DOHH2 (cell line): ENCODE data around the gene ASPSCR1.

Experiments
- EZH2phosphoT487 ChIP-seq: fragments of 200-600 bp; sonication (generic); IDR thresholded peaks from 2 replicates; pipeline ENCODE4 v1.6.1; 2017; ENCODE audit warnings: borderline replicate concordance, mild to moderate bottlenecking, antibody characterized with exemption, low read length, moderate library complexity, mixed read lengths
- TF ChIP-seq, protein P1 (sequence below): fragments of 200-600 bp; sonication (generic); IDR thresholded peaks from one replicate; pipeline ENCODE4 v1.5.1; 2014; ENCODE audit warnings: antibody characterized with exemption, mild to moderate bottlenecking, low read depth, low read length; ENCODE audit not compliant: poor library complexity, severe bottlenecking

DNA sequence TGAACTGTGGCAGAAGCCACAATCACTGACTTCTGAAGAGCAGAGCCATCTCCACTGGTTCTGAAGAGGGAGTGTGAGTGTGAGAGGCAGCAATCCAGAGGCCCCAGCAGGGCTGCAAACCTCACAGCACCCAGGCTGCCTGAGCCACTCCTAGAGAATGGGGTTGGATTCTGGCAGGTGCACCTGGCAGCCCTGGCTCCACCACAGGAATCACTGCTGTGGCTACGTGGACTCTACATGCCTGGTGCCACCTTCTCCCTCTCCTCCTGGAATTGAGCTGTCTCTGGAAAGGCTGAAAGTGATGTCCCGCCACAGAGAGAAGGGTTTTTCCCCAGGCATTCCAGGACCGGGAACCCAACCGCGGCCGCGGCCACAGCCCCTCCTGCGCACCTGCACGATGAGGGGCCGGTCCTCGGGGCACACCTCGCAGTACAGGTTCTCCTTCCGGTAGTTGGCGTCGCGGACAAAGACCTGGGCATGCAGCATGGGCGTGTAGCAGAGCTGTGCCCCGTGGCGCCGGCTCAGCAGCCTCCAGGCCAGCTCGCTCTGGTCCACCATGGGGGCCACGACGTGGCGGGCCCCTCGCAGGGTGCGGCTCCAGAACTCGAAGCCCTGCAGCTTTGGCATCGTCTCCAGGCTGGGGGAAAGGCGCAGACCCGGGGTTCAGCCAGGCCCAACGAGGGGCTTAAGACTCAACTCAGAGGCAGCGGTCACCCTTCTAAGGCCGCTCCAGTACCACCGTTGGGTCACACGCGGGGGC is 87.2 kb downstream of the ASPSCR1 start:
- TF ChIP-seq, protein P1, sequence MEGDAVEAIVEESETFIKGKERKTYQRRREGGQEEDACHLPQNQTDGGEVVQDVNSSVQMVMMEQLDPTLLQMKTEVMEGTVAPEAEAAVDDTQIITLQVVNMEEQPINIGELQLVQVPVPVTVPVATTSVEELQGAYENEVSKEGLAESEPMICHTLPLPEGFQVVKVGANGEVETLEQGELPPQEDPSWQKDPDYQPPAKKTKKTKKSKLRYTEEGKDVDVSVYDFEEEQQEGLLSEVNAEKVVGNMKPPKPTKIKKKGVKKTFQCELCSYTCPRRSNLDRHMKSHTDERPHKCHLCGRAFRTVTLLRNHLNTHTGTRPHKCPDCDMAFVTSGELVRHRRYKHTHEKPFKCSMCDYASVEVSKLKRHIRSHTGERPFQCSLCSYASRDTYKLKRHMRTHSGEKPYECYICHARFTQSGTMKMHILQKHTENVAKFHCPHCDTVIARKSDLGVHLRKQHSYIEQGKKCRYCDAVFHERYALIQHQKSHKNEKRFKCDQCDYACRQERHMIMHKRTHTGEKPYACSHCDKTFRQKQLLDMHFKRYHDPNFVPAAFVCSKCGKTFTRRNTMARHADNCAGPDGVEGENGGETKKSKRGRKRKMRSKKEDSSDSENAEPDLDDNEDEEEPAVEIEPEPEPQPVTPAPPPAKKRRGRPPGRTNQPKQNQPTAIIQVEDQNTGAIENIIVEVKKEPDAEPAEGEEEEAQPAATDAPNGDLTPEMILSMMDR = no peak
- TF ChIP-seq EZH2phosphoT487 = no peak
